ENCODE data around the gene ZBTB49. TPM values are rescaled to one million over a fixed set of nuclear protein-coding genes. Genes with fewer than 3 reads are reported as not detected.

ZBTB49 gene
- total RNA-seq, 1 experiment from 2014 or later: 5.6 TPM

DNA sequence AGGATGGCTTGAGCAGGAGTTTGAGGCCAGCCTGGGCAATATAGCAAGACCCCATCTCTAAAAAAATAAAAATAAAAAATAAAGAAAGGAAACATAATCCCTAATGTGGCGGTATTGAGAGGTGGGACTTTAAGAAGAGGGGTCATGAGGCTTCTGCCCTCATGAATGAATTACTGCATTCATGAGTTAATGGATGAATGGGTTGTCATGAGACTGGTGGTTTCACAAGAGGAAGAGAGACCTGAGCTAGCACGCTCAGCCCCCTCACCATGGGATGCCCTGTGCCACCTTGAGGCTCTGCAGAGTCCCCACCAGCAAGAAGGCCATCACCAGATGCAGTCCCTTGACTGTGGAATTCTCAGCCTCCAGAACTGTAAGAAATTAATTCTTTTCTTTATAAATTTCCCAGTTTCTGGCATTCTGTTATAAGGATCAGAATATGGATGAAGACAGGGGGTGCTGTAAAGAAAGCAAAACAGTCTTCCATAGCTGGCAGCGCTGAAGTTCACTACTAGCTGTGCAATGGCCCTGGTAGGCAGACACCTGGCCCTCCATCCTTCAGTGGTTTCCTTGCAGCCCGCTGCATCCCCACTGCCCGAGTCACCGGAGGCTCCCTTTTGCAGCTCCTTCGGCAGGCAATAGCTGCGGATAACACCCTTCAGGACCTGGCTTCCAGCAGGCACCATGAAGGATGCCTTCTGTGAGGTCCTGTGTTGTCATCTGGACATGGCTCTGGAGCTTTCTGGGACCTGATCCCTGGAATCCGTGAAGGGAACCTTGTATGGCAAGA lies 52.0 kb downstream of the ZBTB49 start:
- H3K27me3 Mint-ChIP-seq (ENCODE audit: low read depth): peaks cover 3% of the 10 kb centered on the region
- TF ChIP-seq TEAD4 (CRISPR knock-in tag; IDR thresholded peaks at IDR 0.05) (no peak), ZNF219 (CRISPR knock-in tag; IDR thresholded peaks at IDR 0.05; ENCODE audit: borderline replicate concordance) (no peak), FOXP1 (CRISPR knock-in tag; IDR thresholded peaks at IDR 0.05; ENCODE audit: borderline replicate concordance) (no peak), ZNF396 (CRISPR knock-in tag; IDR thresholded peaks at IDR 0.05; ENCODE audit: borderline replicate concordance) (no peak), PREB (CRISPR knock-in tag; IDR thresholded peaks at IDR 0.05; ENCODE audit: borderline replicate concordance) (no peak), EMX1 (CRISPR knock-in tag; IDR thresholded peaks at IDR 0.05) (no peak), ESRRA (CRISPR knock-in tag; IDR thresholded peaks at IDR 0.05; ENCODE audit: borderline replicate concordance) (no peak), SMAD3 (CRISPR knock-in tag; IDR thresholded peaks at IDR 0.05; ENCODE audit: borderline replicate concordance) (no peak), ELF4 (CRISPR knock-in tag; IDR thresholded peaks at IDR 0.05; ENCODE audit: low read depth) (no peak), ZBTB21 (CRISPR knock-in tag; IDR thresholded peaks at IDR 0.05; ENCODE audit: borderline replicate concordance) (no peak), MXD4 (CRISPR knock-in tag; IDR thresholded peaks at IDR 0.05; ENCODE audit: borderline replicate concordance) (no peak), ZNF317 (CRISPR knock-in tag; IDR thresholded peaks at IDR 0.05; ENCODE audit: borderline replicate concordance, low read depth) (no peak), TP53 (CRISPR knock-in tag; IDR thresholded peaks at IDR 0.05) (no peak), E2F4 (CRISPR knock-in tag; IDR thresholded peaks at IDR 0.05; ENCODE audit: borderline replicate concordance, low read depth) (no peak)
- TF ChIP-seq, protein P1, sequence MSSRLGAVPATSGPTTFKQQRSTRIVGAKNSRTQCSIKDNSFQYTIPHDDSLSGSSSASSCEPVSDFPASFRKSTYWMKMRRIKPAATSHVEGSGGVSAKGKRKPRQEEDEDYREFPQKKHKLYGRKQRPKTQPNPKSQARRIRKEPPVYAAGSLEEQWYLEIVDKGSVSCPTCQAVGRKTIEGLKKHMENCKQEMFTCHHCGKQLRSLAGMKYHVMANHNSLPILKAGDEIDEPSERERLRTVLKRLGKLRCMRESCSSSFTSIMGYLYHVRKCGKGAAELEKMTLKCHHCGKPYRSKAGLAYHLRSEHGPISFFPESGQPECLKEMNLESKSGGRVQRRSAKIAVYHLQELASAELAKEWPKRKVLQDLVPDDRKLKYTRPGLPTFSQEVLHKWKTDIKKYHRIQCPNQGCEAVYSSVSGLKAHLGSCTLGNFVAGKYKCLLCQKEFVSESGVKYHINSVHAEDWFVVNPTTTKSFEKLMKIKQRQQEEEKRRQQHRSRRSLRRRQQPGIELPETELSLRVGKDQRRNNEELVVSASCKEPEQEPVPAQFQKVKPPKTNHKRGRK (CRISPR knock-in tag; IDR thresholded peaks at IDR 0.05; ENCODE audit: borderline replicate concordance): no peak
- TF ChIP-seq, protein P2, sequence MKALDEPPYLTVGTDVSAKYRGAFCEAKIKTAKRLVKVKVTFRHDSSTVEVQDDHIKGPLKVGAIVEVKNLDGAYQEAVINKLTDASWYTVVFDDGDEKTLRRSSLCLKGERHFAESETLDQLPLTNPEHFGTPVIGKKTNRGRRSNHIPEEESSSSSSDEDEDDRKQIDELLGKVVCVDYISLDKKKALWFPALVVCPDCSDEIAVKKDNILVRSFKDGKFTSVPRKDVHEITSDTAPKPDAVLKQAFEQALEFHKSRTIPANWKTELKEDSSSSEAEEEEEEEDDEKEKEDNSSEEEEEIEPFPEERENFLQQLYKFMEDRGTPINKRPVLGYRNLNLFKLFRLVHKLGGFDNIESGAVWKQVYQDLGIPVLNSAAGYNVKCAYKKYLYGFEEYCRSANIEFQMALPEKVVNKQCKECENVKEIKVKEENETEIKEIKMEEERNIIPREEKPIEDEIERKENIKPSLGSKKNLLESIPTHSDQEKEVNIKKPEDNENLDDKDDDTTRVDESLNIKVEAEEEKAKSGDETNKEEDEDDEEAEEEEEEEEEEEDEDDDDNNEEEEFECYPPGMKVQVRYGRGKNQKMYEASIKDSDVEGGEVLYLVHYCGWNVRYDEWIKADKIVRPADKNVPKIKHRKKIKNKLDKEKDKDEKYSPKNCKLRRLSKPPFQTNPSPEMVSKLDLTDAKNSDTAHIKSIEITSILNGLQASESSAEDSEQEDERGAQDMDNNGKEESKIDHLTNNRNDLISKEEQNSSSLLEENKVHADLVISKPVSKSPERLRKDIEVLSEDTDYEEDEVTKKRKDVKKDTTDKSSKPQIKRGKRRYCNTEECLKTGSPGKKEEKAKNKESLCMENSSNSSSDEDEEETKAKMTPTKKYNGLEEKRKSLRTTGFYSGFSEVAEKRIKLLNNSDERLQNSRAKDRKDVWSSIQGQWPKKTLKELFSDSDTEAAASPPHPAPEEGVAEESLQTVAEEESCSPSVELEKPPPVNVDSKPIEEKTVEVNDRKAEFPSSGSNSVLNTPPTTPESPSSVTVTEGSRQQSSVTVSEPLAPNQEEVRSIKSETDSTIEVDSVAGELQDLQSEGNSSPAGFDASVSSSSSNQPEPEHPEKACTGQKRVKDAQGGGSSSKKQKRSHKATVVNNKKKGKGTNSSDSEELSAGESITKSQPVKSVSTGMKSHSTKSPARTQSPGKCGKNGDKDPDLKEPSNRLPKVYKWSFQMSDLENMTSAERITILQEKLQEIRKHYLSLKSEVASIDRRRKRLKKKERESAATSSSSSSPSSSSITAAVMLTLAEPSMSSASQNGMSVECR (CRISPR knock-in tag; IDR thresholded peaks at IDR 0.05; ENCODE audit: borderline replicate concordance): no peak
- TF ChIP-seq, protein P3, sequence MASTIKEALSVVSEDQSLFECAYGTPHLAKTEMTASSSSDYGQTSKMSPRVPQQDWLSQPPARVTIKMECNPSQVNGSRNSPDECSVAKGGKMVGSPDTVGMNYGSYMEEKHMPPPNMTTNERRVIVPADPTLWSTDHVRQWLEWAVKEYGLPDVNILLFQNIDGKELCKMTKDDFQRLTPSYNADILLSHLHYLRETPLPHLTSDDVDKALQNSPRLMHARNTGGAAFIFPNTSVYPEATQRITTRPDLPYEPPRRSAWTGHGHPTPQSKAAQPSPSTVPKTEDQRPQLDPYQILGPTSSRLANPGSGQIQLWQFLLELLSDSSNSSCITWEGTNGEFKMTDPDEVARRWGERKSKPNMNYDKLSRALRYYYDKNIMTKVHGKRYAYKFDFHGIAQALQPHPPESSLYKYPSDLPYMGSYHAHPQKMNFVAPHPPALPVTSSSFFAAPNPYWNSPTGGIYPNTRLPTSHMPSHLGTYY (CRISPR knock-in tag; IDR thresholded peaks at IDR 0.05): no peak
- TF ChIP-seq, protein P4, sequence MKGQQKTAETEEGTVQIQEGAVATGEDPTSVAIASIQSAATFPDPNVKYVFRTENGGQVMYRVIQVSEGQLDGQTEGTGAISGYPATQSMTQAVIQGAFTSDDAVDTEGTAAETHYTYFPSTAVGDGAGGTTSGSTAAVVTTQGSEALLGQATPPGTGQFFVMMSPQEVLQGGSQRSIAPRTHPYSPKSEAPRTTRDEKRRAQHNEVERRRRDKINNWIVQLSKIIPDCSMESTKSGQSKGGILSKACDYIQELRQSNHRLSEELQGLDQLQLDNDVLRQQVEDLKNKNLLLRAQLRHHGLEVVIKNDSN (CRISPR knock-in tag; IDR thresholded peaks at IDR 0.05): no peak
- TF ChIP-seq, protein P5, sequence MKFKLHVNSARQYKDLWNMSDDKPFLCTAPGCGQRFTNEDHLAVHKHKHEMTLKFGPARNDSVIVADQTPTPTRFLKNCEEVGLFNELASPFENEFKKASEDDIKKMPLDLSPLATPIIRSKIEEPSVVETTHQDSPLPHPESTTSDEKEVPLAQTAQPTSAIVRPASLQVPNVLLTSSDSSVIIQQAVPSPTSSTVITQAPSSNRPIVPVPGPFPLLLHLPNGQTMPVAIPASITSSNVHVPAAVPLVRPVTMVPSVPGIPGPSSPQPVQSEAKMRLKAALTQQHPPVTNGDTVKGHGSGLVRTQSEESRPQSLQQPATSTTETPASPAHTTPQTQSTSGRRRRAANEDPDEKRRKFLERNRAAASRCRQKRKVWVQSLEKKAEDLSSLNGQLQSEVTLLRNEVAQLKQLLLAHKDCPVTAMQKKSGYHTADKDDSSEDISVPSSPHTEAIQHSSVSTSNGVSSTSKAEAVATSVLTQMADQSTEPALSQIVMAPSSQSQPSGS (CRISPR knock-in tag; IDR thresholded peaks at IDR 0.05; ENCODE audit: borderline replicate concordance, low read depth): no peak
- TF ChIP-seq, protein P6, sequence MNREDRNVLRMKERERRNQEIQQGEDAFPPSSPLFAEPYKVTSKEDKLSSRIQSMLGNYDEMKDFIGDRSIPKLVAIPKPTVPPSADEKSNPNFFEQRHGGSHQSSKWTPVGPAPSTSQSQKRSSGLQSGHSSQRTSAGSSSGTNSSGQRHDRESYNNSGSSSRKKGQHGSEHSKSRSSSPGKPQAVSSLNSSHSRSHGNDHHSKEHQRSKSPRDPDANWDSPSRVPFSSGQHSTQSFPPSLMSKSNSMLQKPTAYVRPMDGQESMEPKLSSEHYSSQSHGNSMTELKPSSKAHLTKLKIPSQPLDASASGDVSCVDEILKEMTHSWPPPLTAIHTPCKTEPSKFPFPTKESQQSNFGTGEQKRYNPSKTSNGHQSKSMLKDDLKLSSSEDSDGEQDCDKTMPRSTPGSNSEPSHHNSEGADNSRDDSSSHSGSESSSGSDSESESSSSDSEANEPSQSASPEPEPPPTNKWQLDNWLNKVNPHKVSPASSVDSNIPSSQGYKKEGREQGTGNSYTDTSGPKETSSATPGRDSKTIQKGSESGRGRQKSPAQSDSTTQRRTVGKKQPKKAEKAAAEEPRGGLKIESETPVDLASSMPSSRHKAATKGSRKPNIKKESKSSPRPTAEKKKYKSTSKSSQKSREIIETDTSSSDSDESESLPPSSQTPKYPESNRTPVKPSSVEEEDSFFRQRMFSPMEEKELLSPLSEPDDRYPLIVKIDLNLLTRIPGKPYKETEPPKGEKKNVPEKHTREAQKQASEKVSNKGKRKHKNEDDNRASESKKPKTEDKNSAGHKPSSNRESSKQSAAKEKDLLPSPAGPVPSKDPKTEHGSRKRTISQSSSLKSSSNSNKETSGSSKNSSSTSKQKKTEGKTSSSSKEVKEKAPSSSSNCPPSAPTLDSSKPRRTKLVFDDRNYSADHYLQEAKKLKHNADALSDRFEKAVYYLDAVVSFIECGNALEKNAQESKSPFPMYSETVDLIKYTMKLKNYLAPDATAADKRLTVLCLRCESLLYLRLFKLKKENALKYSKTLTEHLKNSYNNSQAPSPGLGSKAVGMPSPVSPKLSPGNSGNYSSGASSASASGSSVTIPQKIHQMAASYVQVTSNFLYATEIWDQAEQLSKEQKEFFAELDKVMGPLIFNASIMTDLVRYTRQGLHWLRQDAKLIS (CRISPR knock-in tag; IDR thresholded peaks at IDR 0.05; ENCODE audit: borderline replicate concordance): no peak
- no peak for DNase-seq (ENCODE audit: low spot score)
- H3K4me1 Mint-ChIP-seq: no peaks in the 10 kb centered on the region
- POLR2A ChIA-PET: no interaction called here
- CTCF ChIA-PET: interaction anchor here (1.1 kb wide), 1 partner anchor 15 kb away, joined by 3 read pairs; no protein-coding TSS in a partner anchor
- no peaks in the 10 kb centered on the region for H3K36me3 Mint-ChIP-seq
- no peak overlapping the region for H3K27ac Mint-ChIP-seq
- no peaks in the 10 kb centered on the region for H3K9me3 Mint-ChIP-seq
- H3K4me3 Mint-ChIP-seq: no peak overlapping the region
- ATAC-seq: no peak
